COLO829 (cell line): ENCODE measurements around the gene SARS1.
"Not testable (repeated sequence)": the region's sequence is repeated elsewhere in the genome, so short reads cannot be mapped to it uniquely, and the experiment has no call there.

Experiments used
- DNase-seq: peaks from one replicate; pipeline ENCODE4 v3.0.0; 2012; ENCODE audit warnings: low spot score

The SARS1 gene

GRCh38 chr1:109192433-109192832 lies 21.3 kb upstream of the SARS1 start:
- no peak for DNase-seq

- peak; percentile 48 for DNase-seq
These were observed 19.8 kb upstream of the SARS1 start for GRCh38 chr1:109193653-109194590.

- DNase-seq: peak; percentile 62
These were observed 16.3 kb upstream of the SARS1 start for GRCh38 chr1:109197158-109198042.

- peak; percentile 40 for DNase-seq
These were observed 15.5 kb upstream of the SARS1 start for GRCh38 chr1:109198043-109198695.

GRCh38 chr1:109198745-109199144 lies 15.0 kb upstream of the SARS1 start:
- no peak for DNase-seq

GRCh38 chr1:109199710-109200109 lies 14.0 kb upstream of the SARS1 start:
- DNase-seq: no peak

- DNase-seq: peak; percentile 86
These were observed 12.5 kb upstream of the SARS1 start for GRCh38 chr1:109201123-109201703.

GRCh38 chr1:109204484-109204883 lies 9.2 kb upstream of the SARS1 start:
- DNase-seq: no peak

GRCh38 chr1:109206339-109206738 lies 7.4 kb upstream of the SARS1 start:
- DNase-seq: no peak

GRCh38 chr1:109207467-109208103 lies 6.1 kb upstream of the SARS1 start:
- DNase-seq: no peak

GRCh38 chr1:109208394-109208793 lies 5.3 kb upstream of the SARS1 start:
- DNase-seq: no peak

- DNase-seq: no peak
These were observed 4.8 kb upstream of the SARS1 start for GRCh38 chr1:109208836-109209463.

GRCh38 chr1:109210058-109210457 lies 3.7 kb upstream of the SARS1 start:
- DNase-seq: no peak

- no peak for DNase-seq
These were observed 334 bp upstream of the SARS1 start for GRCh38 chr1:109213345-109213823.

- DNase-seq: peak; percentile 45
These were observed 1.2 kb downstream of the SARS1 start for GRCh38 chr1:109214695-109215623.

GRCh38 chr1:109216662-109217061 lies 2.9 kb downstream of the SARS1 start:
- no peak for DNase-seq

- no peak for DNase-seq
These were observed 4.8 kb downstream of the SARS1 start for GRCh38 chr1:109218516-109218915.

GRCh38 chr1:109221201-109221600 lies 7.5 kb downstream of the SARS1 start:
- DNase-seq: not testable (repeated sequence)

GRCh38 chr1:109225308-109225707 lies 11.6 kb downstream of the SARS1 start:
- no peak for DNase-seq
